ENCODE results near the gene GPR137. TPM values are rescaled to one million over a fixed set of nuclear protein-coding genes. Genes with fewer than 3 reads are reported as not detected.

Gene GPR137
- total and polyA plus RNA-seq, 12 donors, result 16.4 to 43.0 (median 24.3) TPM

- no peak overlapping the region for H3K27ac ChIP-seq
- H3K9me3 ChIP-seq, result no peaks in the 10 kb centered on the region
- H3K27me3 ChIP-seq, result peaks cover 11 to 97% (median 91%) of the 10 kb centered on the region in 7 donors
- H3K4me1 ChIP-seq, result peaks cover 14 to 40% (median 33%) of the 10 kb centered on the region in 9 donors
- ATAC-seq (no peak), DNase-seq (no peak)
- WGBS, 2 donors, result 12 to 14% methylated on average over 34 of the region's 34 CpGs
- TF ChIP-seq, protein P1, sequence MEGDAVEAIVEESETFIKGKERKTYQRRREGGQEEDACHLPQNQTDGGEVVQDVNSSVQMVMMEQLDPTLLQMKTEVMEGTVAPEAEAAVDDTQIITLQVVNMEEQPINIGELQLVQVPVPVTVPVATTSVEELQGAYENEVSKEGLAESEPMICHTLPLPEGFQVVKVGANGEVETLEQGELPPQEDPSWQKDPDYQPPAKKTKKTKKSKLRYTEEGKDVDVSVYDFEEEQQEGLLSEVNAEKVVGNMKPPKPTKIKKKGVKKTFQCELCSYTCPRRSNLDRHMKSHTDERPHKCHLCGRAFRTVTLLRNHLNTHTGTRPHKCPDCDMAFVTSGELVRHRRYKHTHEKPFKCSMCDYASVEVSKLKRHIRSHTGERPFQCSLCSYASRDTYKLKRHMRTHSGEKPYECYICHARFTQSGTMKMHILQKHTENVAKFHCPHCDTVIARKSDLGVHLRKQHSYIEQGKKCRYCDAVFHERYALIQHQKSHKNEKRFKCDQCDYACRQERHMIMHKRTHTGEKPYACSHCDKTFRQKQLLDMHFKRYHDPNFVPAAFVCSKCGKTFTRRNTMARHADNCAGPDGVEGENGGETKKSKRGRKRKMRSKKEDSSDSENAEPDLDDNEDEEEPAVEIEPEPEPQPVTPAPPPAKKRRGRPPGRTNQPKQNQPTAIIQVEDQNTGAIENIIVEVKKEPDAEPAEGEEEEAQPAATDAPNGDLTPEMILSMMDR (IDR thresholded peaks at IDR 0.05), result no peak
- no peaks in the 10 kb centered on the region for H3K36me3 ChIP-seq
- no peak overlapping the region for H3K4me3 ChIP-seq
- intact Hi-C loops (cut with DNase I), result loop anchor here in 2 of 10 donors (5.0 kb wide), 1 partner anchor 90 kb away; the partner anchor contains the start of gene FERMT3 (in 2 of the 2)
Measured at GRCh38 chr11:64296830-64297698, 11.4 kb downstream of the GPR137 start.

DNA sequence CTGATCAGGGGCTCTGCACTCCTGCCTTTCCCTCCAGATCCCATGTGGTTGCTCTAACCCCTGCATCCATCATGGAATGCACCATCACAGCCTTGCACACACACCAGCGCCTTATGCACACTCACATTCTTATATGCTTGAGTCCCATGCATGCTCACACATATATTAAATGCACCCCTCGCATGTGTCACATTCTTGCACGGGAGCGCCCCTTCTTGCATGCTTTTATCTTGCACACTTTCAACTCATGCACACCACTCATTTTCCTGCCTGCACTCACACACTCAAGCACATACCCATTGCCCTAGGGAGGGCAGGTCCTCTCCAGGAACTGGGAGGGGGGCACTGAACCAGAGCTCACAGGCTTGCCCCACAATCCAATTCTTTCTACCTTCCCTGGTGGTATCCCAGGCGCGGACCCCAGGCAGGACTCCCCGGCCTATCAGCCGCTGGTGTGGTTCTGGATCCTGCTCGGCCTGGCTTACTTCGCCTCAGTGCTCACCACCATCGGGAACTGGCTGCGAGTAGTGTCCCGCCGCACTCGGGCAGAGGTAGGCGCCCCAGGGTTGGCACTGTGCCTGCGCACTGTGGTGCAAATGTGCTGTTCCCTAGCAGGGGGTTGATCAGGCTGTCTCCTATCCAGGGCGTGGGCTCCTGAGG is 12.2 kb downstream of the GPR137 start:
- Histone ChIP-seq H3K36me3 (no peaks in the 10 kb centered on the region), H3K9me3 (no peaks in the 10 kb centered on the region), H3K27me3 (peaks cover 6 to 92% (median 87%) of the 10 kb centered on the region in 7 donors), H3K4me3 (no peak overlapping the region), H3K27ac (no peak overlapping the region), H3K4me1 (peaks cover 14 to 33% (median 27%) of the 10 kb centered on the region in 9 donors)
- intact Hi-C loops (cut with DNase I), result loop anchor here in 2 of 10 donors (5.0 kb wide), 1 partner anchor 91 kb away; the partner anchor contains the start of gene FERMT3 (in 2 of the 2)
- DNase-seq (no peak), ATAC-seq (no peak)
- WGBS, 2 donors, result 50 to 58% methylated on average over 18 of the region's 18 CpGs
- TF ChIP-seq, protein P1 (IDR thresholded peaks at IDR 0.05), result no peak

DNA sequence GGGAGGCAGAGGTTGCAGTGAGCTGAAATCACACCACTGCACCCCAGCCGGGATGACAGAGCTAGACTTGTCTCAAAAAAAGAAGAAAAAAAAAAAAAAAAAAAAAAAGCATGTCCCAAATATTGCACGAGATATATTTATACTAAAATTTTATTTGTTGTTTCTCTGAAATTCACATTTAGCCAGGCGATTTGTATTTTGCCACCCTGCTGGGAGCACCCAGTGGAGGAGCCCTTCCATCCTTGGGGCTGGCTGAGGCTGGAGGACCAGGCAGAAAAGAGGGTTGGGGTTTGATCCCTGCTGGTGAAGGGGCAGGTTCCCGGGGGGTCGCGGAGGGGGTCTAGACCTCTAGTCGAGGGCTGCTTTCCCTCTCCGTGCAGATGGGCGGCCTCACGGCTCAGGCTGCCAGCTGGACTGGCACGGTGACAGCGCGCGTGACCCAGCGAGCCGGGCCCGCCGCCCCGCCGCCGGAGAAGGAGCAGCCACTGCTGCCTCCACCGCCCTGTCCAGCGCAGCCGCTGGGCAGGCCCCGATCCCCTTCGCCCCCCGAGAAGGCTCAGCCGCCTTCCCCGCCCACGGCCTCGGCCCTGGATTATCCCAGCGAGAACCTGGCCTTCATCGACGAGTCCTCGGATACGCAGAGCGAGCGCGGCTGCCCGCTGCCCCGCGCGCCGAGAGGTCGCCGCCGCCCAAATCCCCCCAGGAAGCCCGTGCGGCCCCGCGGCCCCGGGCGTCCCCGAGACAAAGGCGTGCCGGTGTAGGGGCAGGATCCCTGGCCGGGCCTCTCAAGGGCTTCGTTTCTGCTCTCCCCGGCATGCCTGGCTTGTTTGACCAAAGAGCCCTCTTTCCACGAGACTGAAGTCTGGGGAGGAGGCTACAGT is 13.6 kb downstream of the GPR137 start:
- Histone ChIP-seq H3K4me3 (peak overlapping the region in 9 of 10 donors; percentile 27 to 51 (median 48)), H3K36me3 (no peaks in the 10 kb centered on the region), H3K27ac (peak overlapping the region in 4 of 10 donors; percentile 4 to 58 (median 31)), H3K9me3 (no peaks in the 10 kb centered on the region), H3K4me1 (peaks cover 14 to 40% (median 33%) of the 10 kb centered on the region in 9 donors), H3K27me3 (peaks cover 6 to 78% (median 73%) of the 10 kb centered on the region in 7 donors)
- peak; percentile 60 to 74 for DNase-seq
- 4 to 6% methylated on average over 48 to 60 of the region's 60 CpGs for WGBS, 2 donors
- ATAC-seq, result peak; percentile 21 to 64 (median 51)
- intact Hi-C loops (cut with DNase I), result loop anchor here in 2 of 10 donors (5.0 kb wide), 1 partner anchor 92 kb away; the partner anchor contains the start of gene FERMT3 (in 2 of the 2)
- TF ChIP-seq, protein P1 (IDR thresholded peaks at IDR 0.05), result peak in 1 of 9 donors; percentile 14

Data from heart right ventricle (tissue), 16 donors.